Measurements from ENCODE around the gene ROR1.

ROR1 gene

GRCh38 chr1:63909526-63909925, 135.7 kb downstream of the ROR1 start:
- no peak for DNase-seq (ENCODE audit: low spot score)

GRCh38 chr1:63911049-63911448, 137.2 kb downstream of the ROR1 start:
- no peak for DNase-seq (ENCODE audit: low spot score)

GRCh38 chr1:63912643-63913042, 138.8 kb downstream of the ROR1 start:
- no peak for DNase-seq (ENCODE audit: low spot score)

- DNase-seq (ENCODE audit: low spot score) = no peak
Measured at GRCh38 chr1:63913533-63913932, 139.7 kb downstream of the ROR1 start.

DNA sequence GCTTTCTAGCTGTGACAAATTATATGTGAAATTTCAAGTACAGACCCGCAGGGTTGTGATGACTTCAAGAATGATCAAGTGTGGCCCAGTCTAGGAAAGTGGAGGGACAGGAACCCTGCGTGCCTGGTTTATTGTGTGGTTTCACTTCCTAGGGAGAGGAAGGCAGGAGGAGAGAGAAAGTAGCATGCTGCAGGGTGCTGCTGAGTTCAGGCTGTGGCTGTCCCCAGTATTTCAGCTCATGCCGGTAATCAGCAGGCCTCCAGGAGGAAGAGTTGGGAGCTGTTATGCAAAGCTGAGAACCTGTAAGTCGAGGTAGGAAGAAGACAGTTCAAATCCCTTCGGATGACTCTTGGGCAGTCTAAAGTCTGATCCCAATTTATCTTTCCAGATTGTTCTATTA, 140.4 kb downstream of the ROR1 start:
- no peak for DNase-seq (ENCODE audit: low spot score)

DNA sequence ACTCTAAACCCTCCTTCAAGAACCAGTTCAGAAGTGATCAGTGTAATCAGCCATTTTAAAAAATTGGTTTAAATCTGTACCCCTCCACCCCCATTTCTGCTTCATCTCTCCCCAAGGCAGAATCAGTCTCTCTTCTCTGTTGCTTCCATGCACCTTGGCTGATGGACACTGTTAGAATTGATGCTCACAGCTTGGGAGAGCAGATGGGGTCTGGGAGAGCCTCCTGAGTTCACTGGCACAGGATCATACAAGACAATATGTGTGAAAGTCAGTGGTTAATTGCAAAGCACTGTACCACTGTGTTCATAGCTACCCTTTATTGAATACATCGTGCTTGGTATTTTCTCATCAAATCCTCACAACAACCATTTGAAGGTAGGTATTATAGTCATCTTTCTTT, 140.9 kb downstream of the ROR1 start:
- no peak for DNase-seq (ENCODE audit: low spot score)

DNA sequence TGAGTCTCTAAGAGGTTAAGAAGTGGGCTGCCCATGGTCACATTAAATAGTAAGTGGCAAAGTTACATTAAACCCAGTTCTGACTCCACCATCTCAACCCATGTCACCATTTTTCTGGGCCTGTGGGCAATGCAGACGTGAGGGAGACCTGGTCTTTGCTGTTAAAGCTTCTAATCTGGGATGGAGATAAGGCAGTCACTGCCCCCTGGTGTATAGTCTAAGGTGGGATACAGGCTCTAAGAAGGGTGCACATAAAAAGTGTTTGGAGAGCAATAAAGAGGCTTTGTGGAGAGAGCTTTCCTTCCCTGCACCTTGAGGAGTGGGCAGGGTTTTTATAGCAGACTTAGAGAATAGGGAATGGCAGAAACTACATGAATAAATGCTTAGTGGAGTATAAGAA, 141.3 kb downstream of the ROR1 start:
- no peak for DNase-seq (ENCODE audit: low spot score)

- DNase-seq (ENCODE audit: low spot score) = no peak
Measured at GRCh38 chr1:63916485-63917360, 142.9 kb downstream of the ROR1 start.

DNA sequence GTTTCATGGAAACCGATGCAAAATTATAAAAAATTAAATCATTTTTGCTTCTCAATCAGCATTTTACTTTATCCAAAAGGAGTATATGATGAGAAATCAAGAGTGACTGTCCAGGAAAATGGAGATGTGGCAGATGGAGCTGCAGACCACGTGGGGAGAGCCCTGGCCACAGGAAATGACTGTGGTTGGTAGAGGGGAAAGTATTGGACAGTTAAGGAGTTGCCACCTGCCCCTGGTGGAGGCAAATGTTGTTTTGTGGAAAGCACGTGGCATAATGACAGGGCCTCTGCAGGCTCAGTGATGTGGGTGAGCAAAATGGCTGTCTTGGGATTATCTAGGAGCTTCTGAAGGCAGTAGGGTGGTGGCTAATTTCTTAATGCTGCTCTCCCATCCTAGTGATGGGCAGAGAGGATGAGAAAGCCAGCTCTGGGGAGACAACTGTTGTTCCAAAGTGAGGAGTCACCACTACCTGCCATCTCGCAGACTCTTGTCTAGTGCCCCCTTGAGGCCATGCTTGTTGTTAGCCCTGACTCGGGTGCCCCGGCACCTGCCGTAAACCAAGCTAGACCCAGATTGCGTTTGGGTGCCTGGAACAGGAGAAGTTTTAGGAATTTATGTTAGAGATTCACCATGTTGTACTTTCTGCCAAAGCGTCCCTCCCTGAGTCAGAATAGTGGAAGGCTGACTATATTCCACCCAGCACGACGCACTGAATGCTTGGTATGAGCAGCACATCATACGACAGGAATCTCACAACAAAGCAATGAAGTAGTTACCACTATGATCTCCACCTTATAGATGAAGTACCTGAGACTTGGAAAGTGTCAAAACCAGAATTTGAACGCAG, 144.0 kb downstream of the ROR1 start:
- no peak for DNase-seq (ENCODE audit: low spot score)

DNA sequence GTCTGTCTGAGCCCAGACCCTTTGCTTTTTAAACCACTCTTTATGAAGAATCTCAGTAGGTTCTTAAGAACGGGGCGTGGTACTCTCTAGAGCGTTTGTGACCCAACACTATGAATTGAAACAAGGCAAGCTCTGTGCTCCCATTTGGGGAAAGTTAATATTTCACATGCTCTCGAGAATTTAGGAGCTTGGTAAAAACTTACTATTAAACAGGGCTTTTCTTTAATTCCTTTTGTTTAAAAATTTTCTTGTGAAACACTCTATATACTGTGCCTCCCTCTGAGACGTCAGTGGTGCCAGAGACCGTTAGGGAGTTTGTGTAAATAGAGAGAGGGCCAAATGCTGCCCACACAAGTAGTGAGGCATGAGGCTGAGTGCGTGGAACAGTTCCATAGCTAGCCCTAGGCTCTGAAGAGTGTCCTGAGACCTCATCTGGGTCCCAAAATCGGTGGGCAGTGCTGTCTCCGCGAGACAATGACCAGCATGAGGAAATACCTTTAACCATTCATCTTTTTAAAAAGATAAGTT, 144.7 kb downstream of the ROR1 start:
- DNase-seq (ENCODE audit: low spot score) = no peak

DNA sequence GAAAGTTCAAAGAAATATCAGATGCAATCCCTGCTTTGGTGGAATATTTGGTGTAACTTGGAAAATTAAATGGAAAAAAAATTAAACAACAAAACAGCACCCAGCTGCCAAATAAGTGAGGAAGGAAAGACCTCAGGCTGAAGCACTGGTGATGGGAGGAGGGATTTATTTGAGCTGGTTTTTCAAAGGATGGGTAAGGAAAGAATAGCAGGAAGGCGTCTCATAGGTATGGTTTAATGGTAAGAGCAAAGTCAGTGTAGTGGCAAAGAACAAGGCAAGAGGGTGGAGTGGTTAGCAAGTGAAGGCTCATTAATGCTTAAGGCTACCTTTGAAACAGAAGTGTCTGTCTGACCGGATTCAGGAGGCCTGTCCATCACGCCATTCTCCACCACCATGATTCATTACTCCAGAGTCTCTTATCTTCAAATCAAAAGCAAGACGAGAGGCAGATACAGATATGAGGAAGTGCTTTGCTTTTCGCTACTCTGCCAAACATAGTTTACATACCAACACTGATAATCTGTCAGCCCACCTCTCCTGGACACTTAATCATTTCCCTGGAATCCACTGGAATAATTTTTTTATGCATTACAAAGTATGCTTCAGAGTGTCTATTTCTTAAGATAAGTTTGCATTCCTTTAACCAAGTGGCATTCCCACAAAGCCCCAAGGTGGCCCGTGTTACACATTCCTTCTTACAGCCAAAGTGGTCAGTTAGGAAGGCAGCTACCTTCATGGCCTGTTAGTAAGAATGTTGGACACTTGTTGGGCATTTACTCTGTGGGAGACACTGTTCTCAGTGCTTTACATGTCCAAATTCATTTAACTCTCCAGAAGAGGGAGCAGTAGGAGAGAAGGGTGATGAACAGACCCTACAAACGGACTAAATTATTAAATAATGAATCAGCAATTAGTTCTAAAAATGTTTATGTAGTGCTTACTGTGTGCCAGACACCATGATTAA, 146.6 kb downstream of the ROR1 start:
- no peak for DNase-seq (ENCODE audit: low spot score)

GRCh38 chr1:63921359-63921758, 147.5 kb downstream of the ROR1 start:
- DNase-seq (ENCODE audit: low spot score) = no peak

GRCh38 chr1:63921802-63922201, 148.0 kb downstream of the ROR1 start:
- DNase-seq (ENCODE audit: low spot score) = no peak

DNA sequence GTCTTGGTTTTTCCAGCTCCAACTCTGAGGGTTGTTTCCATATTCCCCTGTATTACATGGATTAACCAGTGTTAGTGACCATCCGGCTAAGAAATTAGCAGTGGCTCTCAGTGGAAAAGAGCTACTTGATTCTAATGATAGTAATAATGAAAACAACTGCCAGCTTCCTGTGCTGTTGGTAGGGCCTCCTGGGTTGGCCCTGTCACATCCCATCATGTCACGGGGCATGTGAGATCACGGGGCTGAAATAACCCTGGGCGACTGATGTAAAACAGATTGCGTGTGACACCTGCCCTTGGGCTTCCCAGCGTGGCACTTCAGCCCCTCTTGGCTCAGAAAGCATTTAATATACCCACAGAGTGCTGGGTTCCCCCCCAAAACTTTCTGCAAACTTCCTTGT, 149.0 kb downstream of the ROR1 start:
- DNase-seq (ENCODE audit: low spot score) = no peak

DNA sequence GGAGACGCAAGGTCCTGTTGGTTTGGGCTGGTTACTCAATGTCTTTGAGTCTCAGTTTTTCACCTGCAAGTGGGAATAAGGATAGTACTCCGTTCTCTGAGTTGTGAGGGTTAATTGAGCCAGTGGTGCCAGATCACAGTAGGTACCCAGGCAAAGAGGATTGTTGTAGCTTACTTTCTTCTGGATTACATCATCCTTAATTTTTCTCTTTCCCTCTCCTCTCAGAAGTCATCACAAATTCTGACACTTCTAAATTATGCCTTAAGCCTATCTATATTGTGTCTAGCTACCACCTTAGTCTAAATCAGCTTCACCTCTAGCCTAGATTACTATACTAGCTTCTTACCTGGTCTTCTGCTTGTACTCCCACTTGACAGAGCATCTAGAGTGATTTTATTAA, 149.5 kb downstream of the ROR1 start:
- no peak for DNase-seq (ENCODE audit: low spot score)

DNA sequence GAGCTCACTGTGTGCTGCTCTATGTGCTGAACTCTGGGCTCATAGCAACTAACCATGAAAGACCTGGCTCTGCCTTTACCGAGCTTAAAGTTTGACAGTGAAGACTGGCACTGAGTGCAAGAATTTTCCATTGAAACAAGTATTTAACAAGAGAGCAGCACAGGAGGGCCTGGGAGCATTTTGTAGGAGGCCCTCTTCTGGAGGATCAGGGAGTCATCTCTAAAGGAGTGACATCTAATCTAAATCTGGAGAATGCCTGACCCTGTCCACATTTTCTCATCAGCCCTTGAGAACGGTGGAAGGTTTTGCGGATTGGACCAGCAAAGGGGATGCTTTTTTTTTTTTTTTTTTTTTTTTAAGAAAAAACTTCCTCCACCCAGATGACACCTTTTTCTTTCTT, 150.8 kb downstream of the ROR1 start:
- no peak for DNase-seq (ENCODE audit: low spot score)

DNA sequence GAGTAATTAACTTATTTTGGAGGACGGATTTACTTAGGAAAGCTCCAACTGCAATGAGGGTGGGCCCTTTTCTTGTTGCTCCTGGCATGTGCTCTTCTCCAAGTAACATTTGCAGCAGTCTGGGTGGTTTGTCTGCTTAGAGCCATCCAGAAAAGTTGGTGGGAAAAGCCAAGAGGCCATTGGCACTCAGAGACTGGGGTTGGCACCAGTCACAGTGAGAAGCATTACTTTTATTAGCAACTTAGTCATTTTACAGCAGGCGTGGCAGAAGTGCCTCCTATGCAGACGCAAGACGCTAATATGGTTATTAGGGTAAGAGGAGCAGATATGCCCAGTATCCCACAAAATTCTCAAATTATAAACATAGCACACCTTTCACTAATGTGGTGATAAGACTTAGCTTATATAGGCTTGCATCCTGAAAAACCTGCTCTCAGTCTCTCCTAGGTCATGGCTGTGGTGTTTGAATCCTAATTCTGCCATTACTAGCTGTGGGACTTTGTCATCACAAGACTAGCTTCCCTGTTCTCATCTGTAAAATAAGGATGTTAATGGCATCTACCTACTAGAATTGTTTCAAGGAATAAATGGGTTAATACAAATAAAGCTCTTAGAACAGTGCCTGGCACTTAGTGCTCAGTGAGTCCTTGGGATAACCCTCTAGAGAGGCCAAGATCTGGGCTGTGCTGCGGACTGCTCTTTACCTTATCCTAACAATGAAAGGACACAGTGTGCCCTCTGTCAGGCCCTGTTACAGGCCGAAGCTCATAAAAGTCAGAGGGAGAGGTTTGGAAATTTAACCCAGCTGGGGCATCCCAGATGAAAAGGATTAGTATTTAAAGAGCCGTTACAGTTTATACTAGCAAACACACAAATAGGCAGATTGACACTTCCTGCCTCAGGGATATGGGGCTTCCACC, 154.6 kb downstream of the ROR1 start:
- no peak for DNase-seq (ENCODE audit: low spot score)

- DNase-seq (ENCODE audit: low spot score) = no peak
Measured at GRCh38 chr1:63929106-63929478, 155.3 kb downstream of the ROR1 start.

DNA sequence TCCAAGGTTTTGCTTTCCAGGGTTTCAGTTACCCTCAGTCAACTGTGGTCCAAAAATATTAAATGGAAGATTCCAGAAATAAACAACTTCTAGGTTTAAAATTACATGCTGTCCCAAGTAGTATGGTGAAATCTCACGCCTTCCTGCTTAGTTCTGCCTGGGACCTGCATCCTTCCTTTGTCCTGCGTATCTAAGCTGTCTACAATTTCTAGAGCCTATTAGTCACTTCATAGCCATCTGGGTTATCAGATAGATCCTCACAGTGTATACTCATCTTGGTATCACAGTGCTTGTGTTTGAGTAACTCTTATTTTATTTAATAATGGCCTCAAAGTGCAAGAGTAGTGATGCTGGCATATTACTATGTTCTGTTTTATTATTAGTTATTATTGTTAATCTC, 157.7 kb downstream of the ROR1 start:
- DNase-seq (ENCODE audit: low spot score) = no peak

GRCh38 chr1:63934697-63935096, 160.9 kb downstream of the ROR1 start:
- DNase-seq (ENCODE audit: low spot score) = no peak

DNA sequence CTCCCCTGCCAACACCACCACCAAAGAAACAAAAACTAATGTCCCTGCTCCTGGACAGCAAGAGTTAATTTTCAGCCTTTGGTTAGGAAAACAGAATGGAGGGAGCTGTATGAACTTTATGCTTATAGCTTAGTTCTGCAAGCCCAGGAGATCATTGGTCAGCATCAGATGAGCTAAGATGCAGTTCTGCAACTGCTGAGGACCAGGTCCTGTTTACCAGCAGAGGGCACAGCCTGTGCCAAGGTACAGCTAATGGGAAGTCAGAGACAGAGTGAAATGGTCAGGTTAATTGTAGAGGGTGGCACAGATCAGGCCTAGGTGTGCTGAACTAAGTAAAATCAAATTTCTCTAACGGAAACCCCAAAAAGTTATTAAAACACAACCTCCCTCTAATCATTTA, 161.3 kb downstream of the ROR1 start:
- DNase-seq (ENCODE audit: low spot score) = peak; percentile 19

Measured in pons (tissue), 1 donor.